ENCODE results near the gene SERPINB6. TPM values are rescaled to one million over a fixed set of nuclear protein-coding genes. Genes with fewer than 3 reads are reported as not detected.
A peak's percentile ranks its signal among the peaks of the same experiment; 100 is the strongest.

SERPINB6 gene
- total and polyA plus RNA-seq, 9 of the 15 experiments (the other 6 are each of a cell fraction or from before 2014, with no cell fraction given) = 86.6 to 211 (median 143) TPM

DNA sequence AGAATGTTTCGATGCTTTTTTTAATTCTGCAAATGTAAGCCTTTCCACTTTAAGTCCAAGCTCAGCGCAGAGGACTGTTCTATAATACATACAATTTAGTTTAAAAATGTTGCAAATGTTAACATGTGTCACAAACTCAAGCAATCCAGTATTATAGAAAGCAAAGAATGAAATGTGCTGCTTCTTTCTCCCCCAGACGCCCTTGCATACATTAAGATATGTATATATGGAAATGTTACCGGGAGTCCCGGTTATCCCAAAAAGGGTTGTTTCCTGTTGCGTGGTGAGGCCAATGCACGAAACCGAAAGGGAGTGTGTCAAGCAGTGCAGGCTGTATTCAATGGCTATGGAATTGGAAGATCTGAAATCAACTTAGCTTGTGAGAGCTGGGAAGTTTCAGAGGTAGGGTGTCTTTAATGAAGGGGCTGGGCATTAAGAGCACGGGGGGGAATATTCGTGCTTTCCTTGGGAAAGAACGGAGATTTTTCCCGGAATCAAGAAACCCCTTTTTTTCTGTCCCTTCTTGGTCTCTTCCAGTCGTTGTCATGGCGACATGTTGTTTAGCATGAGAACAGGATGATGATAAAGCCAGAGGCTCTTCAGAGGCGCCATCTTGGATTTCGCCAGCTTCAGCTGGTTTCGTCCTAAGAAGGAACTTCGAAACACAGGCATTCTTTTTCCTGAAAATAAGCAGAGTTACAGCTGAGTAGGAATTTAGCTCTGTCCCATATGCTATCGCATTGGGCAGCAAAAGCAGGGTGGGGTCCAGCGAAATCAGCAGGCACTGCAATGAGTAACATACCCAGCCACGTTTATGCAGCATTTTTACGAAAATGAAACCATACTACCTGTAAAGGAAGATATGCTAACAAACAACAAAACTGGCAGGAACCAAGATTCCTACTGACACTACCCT, 18.2 kb upstream of the SERPINB6 start (continued):
- peak; percentile 14 to 64; a peak in 1 of 4 replicates for TF ChIP-seq SIX5 (IDR thresholded peaks at IDR 0.05; ENCODE audit: borderline replicate concordance in 1 of 2, insufficient read depth in 1 of 2, low read depth in 1 of 2, low read length in 2 of 2)
- TF ChIP-seq, protein P1, sequence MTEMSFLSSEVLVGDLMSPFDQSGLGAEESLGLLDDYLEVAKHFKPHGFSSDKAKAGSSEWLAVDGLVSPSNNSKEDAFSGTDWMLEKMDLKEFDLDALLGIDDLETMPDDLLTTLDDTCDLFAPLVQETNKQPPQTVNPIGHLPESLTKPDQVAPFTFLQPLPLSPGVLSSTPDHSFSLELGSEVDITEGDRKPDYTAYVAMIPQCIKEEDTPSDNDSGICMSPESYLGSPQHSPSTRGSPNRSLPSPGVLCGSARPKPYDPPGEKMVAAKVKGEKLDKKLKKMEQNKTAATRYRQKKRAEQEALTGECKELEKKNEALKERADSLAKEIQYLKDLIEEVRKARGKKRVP (CRISPR knock-in tag; IDR thresholded peaks at IDR 0.05) = peak; percentile 53; the same call in 1 of the 2 replicates
- TF ChIP-seq ZSCAN32 (CRISPR knock-in tag; IDR thresholded peaks at IDR 0.05) = 0 out of 2 replicates have a peak, but pooled peaks have one; percentile 27
- TF ChIP-seq ZNF695 (CRISPR knock-in tag; IDR thresholded peaks at IDR 0.05) = no peak
- TF ChIP-seq ZNF79 (CRISPR knock-in tag; IDR thresholded peaks at IDR 0.05; ENCODE audit: low read depth) = no peak
- no peak for TF ChIP-seq NELFE (IDR thresholded peaks at IDR 0.05; ENCODE audit: insufficient read depth, insufficient read length)
- TF ChIP-seq, protein P2, sequence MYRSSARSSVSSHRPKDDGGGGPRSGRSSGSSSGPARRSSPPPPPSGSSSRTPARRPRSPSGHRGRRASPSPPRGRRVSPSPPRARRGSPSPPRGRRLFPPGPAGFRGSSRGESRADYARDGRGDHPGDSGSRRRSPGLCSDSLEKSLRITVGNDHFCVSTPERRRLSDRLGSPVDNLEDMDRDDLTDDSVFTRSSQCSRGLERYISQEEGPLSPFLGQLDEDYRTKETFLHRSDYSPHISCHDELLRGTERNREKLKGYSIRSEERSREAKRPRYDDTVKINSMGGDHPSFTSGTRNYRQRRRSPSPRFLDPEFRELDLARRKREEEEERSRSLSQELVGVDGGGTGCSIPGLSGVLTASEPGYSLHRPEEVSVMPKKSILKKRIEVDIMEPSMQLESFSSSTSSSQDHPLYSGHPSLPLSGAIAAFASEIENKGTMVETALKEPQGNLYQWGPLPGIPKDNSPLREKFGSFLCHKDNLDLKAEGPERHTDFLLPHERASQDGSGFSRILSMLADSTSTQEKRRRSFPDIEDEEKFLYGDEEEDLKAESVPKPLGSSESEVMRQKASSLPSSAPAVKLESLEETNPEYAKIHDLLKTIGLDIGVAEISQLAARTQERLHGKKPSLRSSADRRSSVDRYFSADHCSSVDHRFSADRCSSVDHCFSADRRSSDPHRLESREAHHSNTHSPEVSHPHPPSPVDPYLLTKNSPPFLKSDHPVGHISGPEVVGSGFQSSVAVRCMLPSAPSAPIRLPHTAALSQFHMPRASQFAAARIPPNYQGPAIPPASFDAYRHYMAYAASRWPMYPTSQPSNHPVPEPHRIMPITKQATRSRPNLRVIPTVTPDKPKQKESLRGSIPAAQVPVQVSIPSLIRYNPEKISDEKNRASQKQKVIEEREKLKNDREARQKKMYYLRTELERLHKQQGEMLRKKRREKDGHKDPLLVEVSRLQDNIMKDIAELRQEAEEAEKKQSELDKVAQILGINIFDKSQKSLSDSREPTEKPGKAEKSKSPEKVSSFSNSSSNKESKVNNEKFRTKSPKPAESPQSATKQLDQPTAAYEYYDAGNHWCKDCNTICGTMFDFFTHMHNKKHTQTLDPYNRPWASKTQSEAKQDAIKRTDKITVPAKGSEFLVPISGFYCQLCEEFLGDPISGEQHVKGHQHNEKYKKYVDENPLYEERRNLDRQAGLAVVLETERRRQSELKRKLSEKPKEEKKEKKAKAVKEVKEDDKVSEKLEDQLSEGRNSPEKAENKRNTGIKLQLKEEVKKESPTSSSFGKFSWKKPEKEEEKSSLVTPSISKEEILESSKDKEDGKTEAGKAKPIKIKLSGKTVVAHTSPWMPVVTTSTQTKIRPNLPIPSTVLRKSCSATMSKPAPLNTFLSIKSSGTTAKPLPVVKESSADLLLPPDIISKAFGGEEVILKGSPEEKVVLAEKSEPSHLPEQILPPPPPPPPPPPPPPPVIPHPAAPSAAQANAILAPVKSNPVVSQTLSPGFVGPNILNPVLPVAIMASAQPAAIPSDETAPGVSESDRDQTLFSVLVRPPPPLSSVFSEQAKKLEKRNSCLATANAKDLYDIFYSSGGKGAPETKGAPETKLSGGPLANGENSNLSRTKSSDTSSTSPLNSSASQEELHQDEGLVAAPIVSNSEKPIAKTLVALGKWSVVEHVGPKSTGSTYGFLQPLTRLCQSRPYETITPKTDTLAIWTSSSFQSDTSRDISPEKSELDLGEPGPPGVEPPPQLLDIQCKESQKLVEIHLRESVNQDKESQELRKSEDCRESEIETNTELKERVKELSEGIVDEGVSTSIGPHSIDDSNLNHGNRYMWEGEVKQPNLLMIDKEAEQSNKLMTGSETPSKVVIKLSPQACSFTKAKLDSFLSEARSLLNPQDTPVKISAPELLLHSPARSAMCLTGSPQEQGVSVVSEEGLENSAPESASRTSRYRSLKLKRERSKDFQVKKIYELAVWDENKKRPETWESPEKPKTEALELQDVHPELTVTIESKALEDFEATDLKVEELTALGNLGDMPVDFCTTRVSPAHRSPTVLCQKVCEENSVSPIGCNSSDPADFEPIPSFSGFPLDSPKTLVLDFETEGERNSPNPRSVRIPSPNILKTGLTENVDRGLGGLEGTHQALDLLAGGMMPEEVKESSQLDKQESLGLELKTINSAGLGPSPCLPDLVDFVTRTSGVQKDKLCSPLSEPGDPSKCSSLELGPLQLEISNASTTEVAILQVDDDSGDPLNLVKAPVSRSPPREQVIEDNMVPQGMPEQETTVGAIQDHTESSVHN (IDR thresholded peaks at IDR 0.05; ENCODE audit: borderline replicate concordance in 1 of 2, low read depth in 1 of 2) = peak in 1 of 2 experiments; percentile 54; a peak in 2 of 4 replicates
- TF ChIP-seq, protein P3, sequence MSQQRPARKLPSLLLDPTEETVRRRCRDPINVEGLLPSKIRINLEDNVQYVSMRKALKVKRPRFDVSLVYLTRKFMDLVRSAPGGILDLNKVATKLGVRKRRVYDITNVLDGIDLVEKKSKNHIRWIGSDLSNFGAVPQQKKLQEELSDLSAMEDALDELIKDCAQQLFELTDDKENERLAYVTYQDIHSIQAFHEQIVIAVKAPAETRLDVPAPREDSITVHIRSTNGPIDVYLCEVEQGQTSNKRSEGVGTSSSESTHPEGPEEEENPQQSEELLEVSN (IDR thresholded peaks at IDR 0.05; ENCODE audit: borderline replicate concordance in 1 of 2, extremely low read depth in 1 of 2, insufficient read depth in 1 of 2, insufficient read length in 1 of 2, low read depth in 1 of 2, low read length in 1 of 2, poor library complexity in 1 of 2, severe bottlenecking in 1 of 2) = no peak
- TF ChIP-seq CHCHD3 (CRISPR knock-in tag; IDR thresholded peaks at IDR 0.05) = no peak
- no peak for TF ChIP-seq ZNF830 (CRISPR knock-in tag; IDR thresholded peaks at IDR 0.05)
- peak in 1 of 2 experiments; percentile 55; a peak in 1 of 4 replicates for TF ChIP-seq KDM1A (IDR thresholded peaks at IDR 0.05)
- TF ChIP-seq, protein P4, sequence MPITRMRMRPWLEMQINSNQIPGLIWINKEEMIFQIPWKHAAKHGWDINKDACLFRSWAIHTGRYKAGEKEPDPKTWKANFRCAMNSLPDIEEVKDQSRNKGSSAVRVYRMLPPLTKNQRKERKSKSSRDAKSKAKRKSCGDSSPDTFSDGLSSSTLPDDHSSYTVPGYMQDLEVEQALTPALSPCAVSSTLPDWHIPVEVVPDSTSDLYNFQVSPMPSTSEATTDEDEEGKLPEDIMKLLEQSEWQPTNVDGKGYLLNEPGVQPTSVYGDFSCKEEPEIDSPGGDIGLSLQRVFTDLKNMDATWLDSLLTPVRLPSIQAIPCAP (CRISPR knock-in tag; IDR thresholded peaks at IDR 0.05; ENCODE audit: borderline replicate concordance) = no peak
- TF ChIP-seq SAFB2 (IDR thresholded peaks at IDR 0.05; ENCODE audit: borderline replicate concordance, low read depth, low read length, severe bottlenecking) = no peak

Measured in K562 (cell line).